Measurements from ENCODE around the gene OR10C1.
"Not testable (repeated sequence)": the region's sequence is repeated elsewhere in the genome, so short reads cannot be mapped to it uniquely, and the experiment has no call there.

The OR10C1 gene
- 0 reads per million in 2 experiments for total RNA-seq

GRCh38 chr6:29439006-29439405 lies at the start of gene OR10C1:
OR10C1 (plus strand) TSS chr6:29439306; CDS start chr6:29440016, 710 bp downstream.
- DNase-seq (ENCODE audit: low read depth): no peak

GRCh38 chr6:29395331-29395730 lies 43.8 kb upstream of the OR10C1 start, which contains the start of gene OR12D2:
OR12D2 (plus strand) TSS chr6:29395631; CDS start chr6:29396700, 1,069 bp downstream.
- no peak for DNase-seq (ENCODE audit: low read depth)

- DNase-seq (ENCODE audit: low read depth): no peak
Observed at GRCh38 chr6:29399525-29399924, 39.6 kb upstream of the OR10C1 start.

- no peak for DNase-seq (ENCODE audit: low read depth)
Observed at GRCh38 chr6:29403801-29404200, 35.3 kb upstream of the OR10C1 start.

- no peak for DNase-seq (ENCODE audit: low read depth)
Observed at GRCh38 chr6:29414588-29414987, 24.5 kb upstream of the OR10C1 start, which contains the start of gene OR12D1. OR12D1 (plus strand) TSS chr6:29414928.

- DNase-seq (ENCODE audit: low read depth): no peak
Observed at GRCh38 chr6:29419516-29419915, 19.6 kb upstream of the OR10C1 start.

- DNase-seq (ENCODE audit: low read depth): no peak
Observed at GRCh38 chr6:29424168-29424567, 14.9 kb upstream of the OR10C1 start.

- no peak for DNase-seq (ENCODE audit: low read depth)
Observed at GRCh38 chr6:29424575-29424974, 14.5 kb upstream of the OR10C1 start.

- DNase-seq (ENCODE audit: low read depth): no peak
Observed at GRCh38 chr6:29425075-29425474, 14.0 kb upstream of the OR10C1 start.

GRCh38 chr6:29426654-29427053 lies 12.5 kb upstream of the OR10C1 start:
- no peak for DNase-seq (ENCODE audit: low read depth)

GRCh38 chr6:29436730-29437129 lies 2.4 kb upstream of the OR10C1 start:
- DNase-seq (ENCODE audit: low read depth): not testable (repeated sequence)

GRCh38 chr6:29442719-29443118 lies 3.6 kb downstream of the OR10C1 start:
- no peak for DNase-seq (ENCODE audit: low read depth)

- DNase-seq (ENCODE audit: low read depth): not testable (repeated sequence)
Observed at GRCh38 chr6:29444031-29444430, 4.9 kb downstream of the OR10C1 start.

GRCh38 chr6:29447670-29448069 lies 8.6 kb downstream of the OR10C1 start:
- no peak for DNase-seq (ENCODE audit: low read depth)

GRCh38 chr6:29451471-29452193 lies 12.5 kb downstream of the OR10C1 start:
- no peak for DNase-seq (ENCODE audit: low read depth)

- no peak for DNase-seq (ENCODE audit: low read depth)
Observed at GRCh38 chr6:29456971-29457370, 17.9 kb downstream of the OR10C1 start, which contains the start of the genes OR11A1 and OR2H1. OR11A1 (minus strand) TSS chr6:29457071; CDS start chr6:29427641, 29,430 bp downstream. OR2H1 (plus strand) TSS chr6:29457155; CDS start chr6:29461770, 4,615 bp downstream.

- DNase-seq (ENCODE audit: low read depth): no peak
Observed at GRCh38 chr6:29461021-29461814, 22.1 kb downstream of the OR10C1 start.

GRCh38 chr6:29462022-29462421 lies 22.9 kb downstream of the OR10C1 start:
- no peak for DNase-seq (ENCODE audit: low read depth)

GRCh38 chr6:29465279-29465678 lies 26.2 kb downstream of the OR10C1 start:
- DNase-seq (ENCODE audit: low read depth): no peak

- no peak for DNase-seq (ENCODE audit: low read depth)
Observed at GRCh38 chr6:29465801-29466200, 26.7 kb downstream of the OR10C1 start.

GRCh38 chr6:29466241-29466640 lies 27.1 kb downstream of the OR10C1 start:
- DNase-seq (ENCODE audit: low read depth): no peak

- DNase-seq (ENCODE audit: low read depth): no peak
Observed at GRCh38 chr6:29474996-29475395, 35.9 kb downstream of the OR10C1 start.
